ENCODE data around the gene WNK4.

Gene WNK4

GRCh38 chr17:42797067-42798007 lies 16.9 kb downstream of the WNK4 start:
- no peak for FAIRE-seq

GRCh38 chr17:42798011-42798382 lies 17.6 kb downstream of the WNK4 start:
- no peak for FAIRE-seq

- no peak for FAIRE-seq
These were observed 18.3 kb downstream of the WNK4 start, which contains the start of the genes CNTD1 and COA3 for GRCh38 chr17:42798383-42799380. Gene CNTD1, plus strand, starts transcription at chr17:42798861. Its CDS starts 207 bp downstream, at chr17:42799068. Gene COA3, minus strand, starts transcription at chr17:42798704. Its CDS starts 23 bp downstream, at chr17:42798681.

- no peak for FAIRE-seq
These were observed 22.9 kb downstream of the WNK4 start for GRCh38 chr17:42803074-42803883.

DNA sequence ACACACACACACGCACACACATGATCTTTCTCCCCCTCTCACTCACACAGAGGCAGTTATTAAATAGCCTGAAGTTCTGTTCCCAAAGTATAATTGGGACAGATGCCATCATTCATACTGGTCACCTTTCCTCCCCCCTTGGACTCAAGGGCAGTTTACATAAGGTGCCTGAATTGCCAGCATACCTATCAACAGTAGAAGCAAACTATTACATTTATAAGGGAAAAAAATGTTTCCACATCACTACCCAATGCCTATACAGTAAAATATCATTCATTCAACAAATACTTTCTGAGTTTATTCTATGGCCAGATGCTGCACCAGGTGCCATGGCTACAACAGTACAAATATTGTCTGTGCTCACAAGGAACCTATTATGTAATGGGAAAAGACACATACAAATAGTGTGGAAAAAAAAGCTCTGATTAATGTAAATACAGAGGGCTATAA lies 24.5 kb downstream of the WNK4 start:
- FAIRE-seq, result no peak

DNA sequence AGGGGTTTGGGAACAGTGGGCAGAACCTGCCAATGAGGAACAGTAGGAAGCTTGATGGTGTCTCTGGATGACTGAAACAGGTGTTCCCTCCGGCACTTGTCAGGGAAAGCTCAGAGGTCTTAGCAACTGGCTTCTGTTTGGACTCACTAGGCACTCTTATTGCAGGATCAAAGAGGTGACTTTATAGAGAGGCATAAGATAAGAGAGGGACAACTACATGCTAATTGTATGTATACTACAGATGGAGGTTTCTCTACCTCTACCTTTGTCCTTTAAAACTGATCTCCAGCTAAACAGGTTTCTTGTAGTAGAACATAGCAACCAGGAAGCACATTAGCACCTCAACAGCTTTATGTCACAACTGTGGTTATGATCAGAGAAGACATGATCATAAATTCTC lies 25.8 kb downstream of the WNK4 start:
- peak; percentile 33 for FAIRE-seq

- FAIRE-seq, result no peak
These were observed 28.8 kb downstream of the WNK4 start for GRCh38 chr17:42809250-42809649.

- no peak for FAIRE-seq
These were observed 34.4 kb downstream of the WNK4 start for GRCh38 chr17:42814633-42815399.

- no peak for FAIRE-seq
These were observed 37.5 kb downstream of the WNK4 start for GRCh38 chr17:42817866-42818265.

GRCh38 chr17:42818379-42818778 lies 38.0 kb downstream of the WNK4 start:
- FAIRE-seq, result no peak

GRCh38 chr17:42819939-42820535 lies 39.6 kb downstream of the WNK4 start:
- no peak for FAIRE-seq

- FAIRE-seq, result no peak
These were observed 40.8 kb downstream of the WNK4 start for GRCh38 chr17:42821176-42821575.

DNA sequence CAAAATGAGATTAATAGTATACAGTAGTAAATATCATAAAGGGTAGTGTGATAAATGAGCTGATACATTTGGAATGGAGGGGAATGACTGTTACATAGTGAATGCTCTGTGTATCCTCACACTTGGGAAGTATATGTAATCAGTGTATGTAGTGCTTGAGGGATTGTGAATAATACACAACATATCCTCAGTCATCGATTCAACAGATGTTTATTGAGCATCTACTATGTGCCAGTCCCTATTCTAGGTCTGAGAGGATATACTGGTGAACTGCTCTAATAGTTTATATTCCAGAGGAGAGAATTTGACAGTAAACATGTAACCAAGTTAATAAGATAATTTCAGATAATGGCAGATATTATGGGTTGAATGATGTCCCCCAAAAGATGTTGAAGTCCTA lies 47.1 kb downstream of the WNK4 start:
- FAIRE-seq, result no peak

GRCh38 chr17:42830971-42831370 lies 50.6 kb downstream of the WNK4 start:
- FAIRE-seq, result no peak

DNA sequence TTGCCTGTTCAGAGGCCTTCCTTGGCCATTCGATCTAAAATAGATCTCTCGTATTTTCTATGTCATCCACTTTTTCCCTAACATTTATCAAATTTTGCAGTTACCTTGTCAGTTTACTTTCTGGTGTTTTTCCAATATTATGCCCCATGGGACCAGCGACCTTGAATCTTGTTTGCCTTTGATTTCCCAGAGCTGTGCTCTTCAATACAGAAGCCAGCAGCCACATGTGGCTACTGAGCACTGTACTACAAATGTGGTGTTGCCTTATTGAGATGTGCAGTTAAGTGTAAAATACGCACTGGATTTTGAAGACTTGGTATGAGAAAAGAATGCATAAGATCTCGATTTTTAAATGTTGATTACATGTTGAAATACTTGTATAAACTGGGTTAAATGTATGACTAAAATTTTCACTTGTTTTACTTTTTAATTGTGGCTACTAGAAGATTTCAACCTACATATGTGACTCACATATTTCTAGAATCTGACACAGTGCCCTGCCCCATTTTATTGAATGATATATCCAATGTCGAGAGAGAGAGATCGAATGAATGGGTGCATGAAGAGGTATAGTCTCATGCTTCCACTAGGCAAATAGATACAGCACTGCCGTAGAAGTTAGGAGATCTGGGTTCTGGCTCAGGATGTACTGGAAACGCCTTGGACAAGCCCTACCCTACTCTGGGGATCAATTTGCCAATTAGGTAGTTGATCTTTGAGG lies 52.0 kb downstream of the WNK4 start:
- FAIRE-seq, result no peak

DNA sequence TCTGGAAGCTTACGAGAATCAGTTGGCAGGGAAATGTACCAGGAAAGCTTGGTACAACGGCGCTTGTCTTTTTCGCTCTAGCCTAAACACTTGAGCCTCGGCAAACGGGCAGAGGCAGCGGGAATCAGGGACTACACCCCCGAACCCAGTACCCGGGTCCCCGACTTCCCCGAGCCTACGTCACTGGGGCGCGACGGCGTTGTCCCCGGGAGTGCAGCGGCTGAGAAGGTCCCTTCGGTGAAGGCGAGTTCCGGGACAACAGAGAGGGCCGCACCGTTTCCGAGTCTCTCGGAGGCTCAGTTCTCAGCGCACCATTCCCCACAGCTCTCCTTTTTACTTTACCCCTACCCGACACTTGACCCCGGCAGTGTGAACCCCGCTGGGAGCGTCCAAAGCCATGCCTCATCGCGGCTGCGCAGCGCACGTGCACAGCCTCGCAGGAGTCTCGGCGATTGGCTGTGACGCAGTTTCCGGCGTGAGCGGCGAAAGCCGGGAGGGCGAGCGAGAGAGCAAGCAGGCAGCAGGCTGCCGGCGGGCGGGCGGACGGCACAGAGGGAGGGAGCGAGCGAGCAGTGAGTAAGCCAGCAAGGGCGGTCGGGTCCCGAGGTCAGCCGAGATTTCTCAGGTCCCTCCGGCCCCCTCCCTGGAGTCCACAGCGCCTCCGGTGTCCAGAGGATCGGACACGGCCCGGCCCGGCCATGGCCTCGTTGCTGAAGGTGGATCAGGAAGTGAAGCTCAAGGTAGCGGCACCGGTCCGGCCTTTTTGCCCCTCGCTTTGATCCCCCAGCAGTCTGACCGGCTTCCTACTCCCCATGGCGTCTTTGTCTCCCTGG lies 52.7 kb downstream of the WNK4 start, which contains the start of gene PSME3:
Gene PSME3 (plus strand): TSS at position 464 of the 833 bp plus-strand sequence. CDS start 235 bp downstream, at position 699.
- FAIRE-seq, result no peak

DNA sequence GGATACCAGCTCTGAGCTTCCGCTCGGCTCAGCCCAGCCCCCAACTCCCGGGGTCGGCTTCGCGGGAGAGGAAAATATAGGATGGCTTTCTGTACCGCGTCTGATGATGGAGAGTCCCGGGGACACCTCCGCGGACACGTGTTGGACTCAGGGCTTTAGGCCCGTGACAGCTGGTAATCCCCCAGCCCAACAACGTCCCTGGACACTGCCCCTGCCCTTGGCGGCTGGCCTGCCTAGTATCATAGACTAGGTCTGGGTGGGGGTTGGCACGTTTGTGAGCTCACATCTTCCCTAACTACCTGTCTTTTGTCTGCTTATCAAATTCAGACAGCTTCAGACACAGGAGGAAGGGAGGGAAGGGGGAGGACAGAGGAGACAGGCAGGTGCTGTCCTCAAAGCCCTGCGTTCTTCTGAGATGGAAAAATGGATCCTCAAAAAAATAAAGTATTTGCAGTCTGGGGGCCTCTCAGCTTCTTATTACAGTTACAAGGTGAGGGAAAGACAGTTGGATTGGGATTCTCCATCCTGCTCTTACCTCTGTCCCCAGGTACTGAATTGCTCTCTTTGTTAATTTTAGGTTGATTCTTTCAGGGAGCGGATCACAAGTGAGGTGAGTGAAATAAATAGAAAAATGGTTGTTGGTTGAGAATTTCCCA lies 53.5 kb downstream of the WNK4 start:
- FAIRE-seq, result no peak

GRCh38 chr17:42835732-42836131 lies 55.3 kb downstream of the WNK4 start:
- no peak for FAIRE-seq

Measured in colon (tissue), 2 donors.